Vagina (tissue), 2 donors: ENCODE data around the gene MTUS2.

Experiments
- CTCF ChIP-seq, 3 experiments: fragments of 450-650 bp in 2 of 3; fragments of 200-600 bp in 1 of 3; sonication (generic) in 1 of 3; IDR thresholded peaks; one replicate each; pipeline ENCODE4 v1.5.1; 2017 to 2019; ENCODE audit warnings: antibody characterized with exemption in 3 of 3, mild to moderate bottlenecking in 2 of 3, moderate library complexity in 2 of 3
- POLR2A ChIP-seq, 2 donors: fragments of 450-650 bp; IDR thresholded peaks; one replicate each; pipeline ENCODE4 v1.6.1; 2017; ENCODE audit warnings: antibody characterized with exemption in 2 of 2, mild to moderate bottlenecking in 2 of 2, moderate library complexity in 2 of 2

- TF ChIP-seq POLR2A (IDR thresholded peaks at IDR 0.05) = no peak
- no peak for TF ChIP-seq CTCF (IDR thresholded peaks at IDR 0.05)
Measured at GRCh38 chr13:29170436-29171082, 350.4 kb downstream of the MTUS2 start.
